OCI-LY3 (cell line): ENCODE measurements around the gene DNAJC8.

Experiments
- EZH2phosphoT487 ChIP-seq: fragments of 200-600 bp; shearing (Covaris generic); IDR thresholded peaks from 2 replicates; pipeline ENCODE4 v1.6.1; 2018; ENCODE audit warnings: antibody characterized with exemption, mixed run types, low read depth
- TF ChIP-seq, protein P1 (sequence below): fragments of 200-600, 300-600 bp; sonication (generic); IDR thresholded peaks from 2 replicates; pipeline ENCODE4 v1.5.1; 2014; ENCODE audit warnings: antibody characterized with exemption, low read length, low read depth

GRCh38 chr1:28259252-28259933 is 26.6 kb upstream of the DNAJC8 start, which contains the start of gene SESN2:
- TF ChIP-seq, protein P1, sequence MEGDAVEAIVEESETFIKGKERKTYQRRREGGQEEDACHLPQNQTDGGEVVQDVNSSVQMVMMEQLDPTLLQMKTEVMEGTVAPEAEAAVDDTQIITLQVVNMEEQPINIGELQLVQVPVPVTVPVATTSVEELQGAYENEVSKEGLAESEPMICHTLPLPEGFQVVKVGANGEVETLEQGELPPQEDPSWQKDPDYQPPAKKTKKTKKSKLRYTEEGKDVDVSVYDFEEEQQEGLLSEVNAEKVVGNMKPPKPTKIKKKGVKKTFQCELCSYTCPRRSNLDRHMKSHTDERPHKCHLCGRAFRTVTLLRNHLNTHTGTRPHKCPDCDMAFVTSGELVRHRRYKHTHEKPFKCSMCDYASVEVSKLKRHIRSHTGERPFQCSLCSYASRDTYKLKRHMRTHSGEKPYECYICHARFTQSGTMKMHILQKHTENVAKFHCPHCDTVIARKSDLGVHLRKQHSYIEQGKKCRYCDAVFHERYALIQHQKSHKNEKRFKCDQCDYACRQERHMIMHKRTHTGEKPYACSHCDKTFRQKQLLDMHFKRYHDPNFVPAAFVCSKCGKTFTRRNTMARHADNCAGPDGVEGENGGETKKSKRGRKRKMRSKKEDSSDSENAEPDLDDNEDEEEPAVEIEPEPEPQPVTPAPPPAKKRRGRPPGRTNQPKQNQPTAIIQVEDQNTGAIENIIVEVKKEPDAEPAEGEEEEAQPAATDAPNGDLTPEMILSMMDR = no peak
- TF ChIP-seq EZH2phosphoT487 = no peak
